ENCODE results near the gene MEIS3.
"Not testable (repeated sequence)": the region's sequence is repeated elsewhere in the genome, so short reads cannot be mapped to it uniquely, and the experiment has no call there.

The MEIS3 gene

DNA sequence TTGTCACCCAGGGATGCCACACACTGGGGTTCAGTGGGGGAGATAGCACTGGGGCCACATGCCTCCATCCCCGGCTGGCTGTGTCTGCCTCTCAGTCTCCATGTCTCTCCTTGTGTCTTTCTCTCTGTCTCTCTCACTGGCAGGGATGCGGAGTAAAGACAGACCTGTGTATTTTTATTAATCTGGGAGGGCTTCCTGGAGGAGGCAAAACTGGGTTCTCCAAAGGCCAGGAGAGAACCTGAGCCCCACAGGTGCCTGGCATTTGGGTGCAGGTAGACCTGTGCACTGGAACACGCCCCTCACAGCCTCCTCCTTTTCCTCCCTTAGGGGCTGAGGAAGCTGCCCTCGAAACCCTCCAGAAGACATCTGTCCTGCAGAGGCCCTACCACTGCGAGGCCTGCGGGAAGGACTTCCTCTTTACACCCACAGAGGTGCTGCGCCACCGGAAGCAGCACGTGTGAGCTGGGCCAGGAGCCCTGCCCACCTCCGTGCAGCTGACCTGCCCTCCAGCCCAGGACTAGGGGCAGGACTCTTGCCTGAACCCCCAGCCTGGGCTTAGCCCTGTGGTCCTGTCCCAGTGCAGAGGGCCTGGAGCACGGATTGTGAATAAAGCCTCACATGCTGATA, 37.6 kb downstream of the MEIS3 start:
- DNase-seq = no peak

DNA sequence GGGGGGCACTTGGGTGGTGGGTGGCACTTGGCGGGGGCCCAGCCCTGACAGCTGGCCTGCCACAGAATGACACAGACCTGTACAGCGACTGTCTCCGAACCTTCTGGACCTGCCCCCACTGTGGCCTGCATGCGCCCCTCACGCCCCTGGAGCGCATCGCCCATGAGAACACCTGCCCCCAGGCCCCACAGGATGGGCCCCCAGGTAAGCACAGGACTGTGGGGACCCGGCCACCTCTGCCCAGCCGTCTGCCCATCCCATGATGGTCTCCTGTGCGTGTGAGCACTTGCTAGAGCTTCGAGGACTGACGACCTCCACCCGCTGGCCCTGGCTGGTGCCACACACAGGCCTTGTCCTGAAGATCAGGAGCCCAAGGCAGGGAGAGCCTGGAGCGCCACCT, 38.2 kb downstream of the MEIS3 start:
- no peak for DNase-seq

- DNase-seq = no peak
Measured at GRCh38 chr19:47380559-47380958, 38.8 kb downstream of the MEIS3 start.

GRCh38 chr19:47379381-47379938, 39.9 kb downstream of the MEIS3 start:
- no peak for DNase-seq

GRCh38 chr19:47378246-47378645, 41.1 kb downstream of the MEIS3 start:
- no peak for DNase-seq

DNA sequence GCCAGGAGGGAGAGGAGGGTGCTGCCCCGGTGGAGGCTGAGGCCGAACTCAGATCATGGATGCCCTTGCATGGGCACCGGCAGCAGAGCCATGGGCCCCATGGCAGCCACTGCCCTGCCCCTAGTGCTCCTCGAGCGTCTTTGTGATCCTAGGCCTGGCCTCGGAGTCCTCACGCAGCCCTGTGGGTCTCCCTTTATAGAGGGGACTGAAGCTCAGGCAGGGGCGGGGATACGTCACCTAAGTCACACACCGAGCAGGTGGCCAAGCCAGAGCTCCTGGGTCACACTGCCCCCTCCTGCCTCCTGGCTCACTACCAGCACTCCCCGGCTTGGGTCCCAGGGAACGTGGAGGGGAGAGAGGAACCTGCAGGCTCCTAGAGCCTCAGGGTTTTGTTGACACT, 41.5 kb downstream of the MEIS3 start:
- DNase-seq = no peak

DNA sequence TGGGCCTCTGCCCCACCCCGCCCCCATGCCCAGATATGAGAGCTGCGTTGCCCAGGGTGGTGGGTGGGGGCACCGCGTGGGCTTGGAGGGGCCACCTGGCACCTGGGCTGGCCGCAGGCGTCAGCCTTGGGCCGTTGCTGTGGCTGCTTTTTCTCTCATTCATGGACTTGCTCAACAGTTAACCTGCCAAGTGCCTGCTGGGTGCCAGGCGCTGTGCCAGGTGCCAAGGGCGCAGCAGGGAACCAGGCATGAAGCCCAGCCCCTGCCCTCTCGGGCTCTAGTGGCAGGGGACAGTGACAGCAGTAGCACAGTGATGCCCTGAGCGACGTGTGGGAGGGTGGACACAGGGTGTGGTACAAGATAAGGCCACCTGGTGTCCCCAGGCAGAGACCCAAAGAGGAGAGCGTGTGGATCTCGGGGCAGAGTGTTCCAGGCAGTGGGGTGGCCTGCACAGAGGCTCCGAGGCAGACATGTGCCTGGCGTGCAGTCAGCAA, 42.1 kb downstream of the MEIS3 start:
- DNase-seq = no peak

GRCh38 chr19:47376589-47377144, 42.7 kb downstream of the MEIS3 start:
- no peak for DNase-seq

- no peak for DNase-seq
Measured at GRCh38 chr19:47375694-47376588, 43.4 kb downstream of the MEIS3 start.

- no peak for DNase-seq
Measured at GRCh38 chr19:47374876-47375693, 44.2 kb downstream of the MEIS3 start.

DNA sequence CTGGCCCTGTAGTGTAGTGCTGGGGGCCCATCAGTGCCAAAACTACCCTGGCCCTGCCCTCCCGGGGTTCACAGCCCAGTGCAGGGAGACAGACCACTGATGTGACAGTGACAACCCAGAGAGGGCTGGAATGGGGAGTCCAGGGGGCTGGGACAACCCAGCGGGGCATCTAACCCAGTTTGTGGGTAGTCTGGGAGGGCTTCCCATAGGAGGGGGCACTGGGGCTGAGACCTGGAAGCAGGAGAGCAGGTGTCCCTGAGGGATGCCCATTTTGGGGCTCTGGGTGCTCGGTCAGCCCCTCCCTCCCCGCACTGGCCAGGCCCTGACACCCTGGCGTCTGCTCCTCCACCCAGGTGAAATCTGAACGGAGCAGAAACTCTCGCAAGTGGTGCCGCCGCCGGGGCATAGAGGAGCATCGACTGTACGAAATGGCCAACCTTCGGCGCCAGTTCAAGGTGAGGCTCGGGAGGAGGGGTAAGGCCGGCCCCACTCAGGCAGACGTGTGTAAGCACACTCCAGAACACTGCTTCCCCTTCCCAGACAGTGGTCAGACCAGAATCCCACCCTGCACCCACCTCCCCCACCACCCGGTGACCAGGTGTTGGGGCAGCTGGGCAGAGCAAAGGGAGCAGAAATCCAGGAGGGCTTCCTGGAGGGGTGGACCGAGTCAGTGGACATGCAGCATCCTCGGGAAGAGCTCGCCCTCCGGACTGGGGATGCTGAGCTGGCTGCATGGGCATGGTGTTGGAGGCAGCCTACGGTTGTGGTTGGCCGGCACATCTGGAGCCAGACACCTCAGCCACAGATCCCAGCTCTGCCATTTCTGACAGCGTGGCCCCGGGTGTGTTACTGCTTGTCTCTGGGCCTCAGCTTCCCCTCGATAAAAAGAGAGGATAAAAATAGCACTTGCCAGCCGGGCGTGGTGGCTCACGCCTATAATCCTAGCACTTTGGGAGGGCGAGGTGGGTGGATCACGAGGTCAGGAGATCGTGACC, 45.8 kb downstream of the MEIS3 start:
- no peak for DNase-seq

DNA sequence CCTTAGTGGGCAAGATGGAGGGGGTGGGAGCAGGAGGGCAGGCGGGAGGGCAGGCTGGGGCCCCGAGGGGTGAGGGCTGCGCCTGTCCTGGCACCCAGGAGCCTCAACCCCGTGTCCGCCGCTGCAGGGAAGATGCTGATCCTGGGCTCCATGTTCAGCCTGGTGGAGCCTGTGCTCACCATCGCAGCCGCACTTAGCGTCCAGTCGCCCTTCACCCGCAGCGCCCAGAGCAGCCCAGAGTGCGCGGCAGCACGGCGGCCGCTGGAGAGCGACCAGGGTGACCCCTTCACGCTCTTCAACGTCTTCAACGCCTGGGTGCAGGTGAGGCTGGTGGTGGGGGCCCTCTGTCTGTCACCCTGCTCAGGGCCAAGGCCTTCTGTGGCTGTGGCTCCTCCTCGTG, 46.7 kb downstream of the MEIS3 start:
- DNase-seq = no peak

- DNase-seq = no peak
Measured at GRCh38 chr19:47371261-47371660, 48.1 kb downstream of the MEIS3 start.

DNA sequence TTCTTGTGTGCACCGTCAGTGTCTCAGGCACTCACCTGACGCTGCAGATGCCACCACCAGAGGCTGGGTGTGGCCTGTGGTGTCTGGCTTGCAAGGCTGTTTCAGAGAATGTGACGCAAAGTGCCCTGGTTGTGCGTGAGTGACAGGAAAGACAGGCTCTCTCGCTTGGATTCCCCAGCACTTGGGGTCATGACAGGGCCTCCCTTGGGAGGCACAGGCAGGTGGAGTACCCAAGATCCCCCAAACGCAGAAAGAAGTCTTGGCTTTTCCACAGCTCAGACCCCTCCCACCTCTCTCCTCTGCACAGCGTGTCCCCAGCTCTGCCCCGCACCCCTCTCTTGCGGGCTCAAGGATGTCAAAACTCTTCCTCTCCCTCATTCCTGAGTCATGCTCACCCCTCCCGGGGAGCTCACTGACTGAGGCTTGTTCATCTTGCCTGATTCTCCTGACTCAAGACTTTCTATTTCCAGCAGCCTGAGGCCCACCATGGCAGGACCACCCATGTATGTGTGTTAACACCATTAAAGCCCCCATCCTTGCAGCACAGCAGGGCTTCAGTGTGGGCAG, 49.2 kb downstream of the MEIS3 start:
- peak; percentile 15 for DNase-seq

DNA sequence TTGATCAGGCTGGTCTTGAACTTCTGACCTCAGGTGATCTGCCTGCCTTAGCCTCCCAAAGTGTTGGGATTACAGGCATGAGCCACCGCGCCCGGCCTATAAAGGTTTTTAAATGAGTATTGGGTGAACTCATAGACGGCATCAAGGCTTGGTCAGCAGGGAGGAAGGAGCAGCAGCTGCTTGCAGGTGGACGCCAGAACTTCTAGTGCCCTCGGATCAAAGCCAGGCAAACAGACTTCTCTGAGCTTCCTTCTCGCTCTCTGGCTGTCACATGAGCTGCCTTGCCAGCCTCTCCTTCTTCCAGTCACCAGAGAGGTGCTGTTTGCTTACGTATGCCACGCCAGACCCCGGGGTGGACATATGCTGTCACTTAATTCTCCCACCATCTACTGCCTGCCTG, 53.9 kb downstream of the MEIS3 start:
- DNase-seq = not testable (repeated sequence)

GRCh38 chr19:47363758-47364531, 55.4 kb downstream of the MEIS3 start:
- no peak for DNase-seq

GRCh38 chr19:47362321-47362720, 57.0 kb downstream of the MEIS3 start:
- DNase-seq = no peak

DNA sequence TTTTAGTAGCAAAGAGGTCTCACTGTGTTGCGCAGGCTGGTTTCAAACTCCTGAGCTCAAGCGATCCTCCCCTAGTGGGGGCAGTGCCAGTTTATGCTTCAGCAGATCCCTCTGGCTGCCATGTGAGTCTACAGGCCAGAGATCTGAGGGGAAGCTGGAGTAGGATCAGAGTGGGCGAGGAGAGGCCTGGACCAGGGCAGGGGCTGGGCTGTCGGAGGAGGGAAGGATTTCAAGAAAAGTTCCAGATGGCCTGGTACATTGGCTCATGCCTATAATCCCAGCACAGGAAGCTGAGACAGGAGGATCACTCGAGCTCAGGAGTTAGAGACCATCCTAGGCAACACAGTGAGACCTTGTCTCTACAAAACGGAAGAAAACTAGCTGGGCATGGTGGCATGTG, 60.4 kb downstream of the MEIS3 start:
- DNase-seq = no peak

DNA sequence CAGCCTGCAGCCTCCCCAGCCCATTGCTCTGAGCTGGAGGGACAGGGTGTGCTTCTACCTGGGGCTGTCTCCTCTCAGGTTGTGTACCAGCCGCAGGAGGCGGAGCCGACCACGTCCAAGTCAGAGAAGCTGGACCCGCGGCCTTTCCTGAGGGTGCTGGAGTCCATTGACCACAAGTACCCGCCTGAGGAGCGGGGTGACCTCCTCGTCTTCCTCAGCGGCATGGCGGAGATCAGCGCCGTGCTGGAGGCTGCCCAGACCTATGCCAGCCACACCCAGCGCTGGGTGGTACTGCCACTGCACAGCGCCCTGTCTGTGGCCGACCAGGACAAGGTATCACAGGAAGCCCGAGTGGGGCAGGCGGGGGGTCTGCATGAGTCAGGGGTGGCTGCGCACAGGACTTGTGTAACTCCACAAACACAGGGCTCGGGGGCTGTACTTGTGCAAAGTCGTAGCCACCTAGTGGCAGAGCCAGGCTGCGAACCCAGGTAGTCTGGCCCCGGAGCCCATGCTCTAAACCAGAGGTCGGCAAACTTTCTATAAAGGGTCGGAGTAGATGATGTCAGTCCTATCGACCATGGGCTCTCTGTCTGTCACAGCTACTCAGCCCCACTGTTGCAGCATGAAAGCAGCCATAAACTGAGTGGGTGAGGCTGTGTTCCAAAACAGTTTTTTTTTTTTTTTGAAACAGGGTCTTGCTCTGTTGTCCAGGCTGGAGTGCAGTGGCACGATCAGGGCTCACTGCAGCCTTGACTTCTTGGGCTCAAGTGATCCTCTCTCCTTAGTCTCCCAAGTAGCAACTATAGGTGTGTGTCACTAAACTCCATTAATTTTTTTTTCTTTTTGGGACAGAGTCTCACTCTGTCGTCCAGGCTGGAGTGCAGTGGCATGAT, 61.3 kb downstream of the MEIS3 start:
- DNase-seq = no peak

Measured in SIG-M5 (cell line).